Renal cortex interstitium (tissue), 15 donors: ENCODE results near the gene KCNB1. TPM values are rescaled to one million over a fixed set of nuclear protein-coding genes. Genes with fewer than 3 reads are reported as not detected.

Experiments
- DNase-seq, 11 donors: peaks; one replicate each; pipeline ENCODE4 v3.0.0-alpha.2; 2013; ENCODE audit warnings: low read depth in 9 of 11, low spot score in 4 of 11; ENCODE audit errors: extremely low read depth in 1 of 11
- long read RNA-seq, 16 experiments: transcript quantifications; one replicate each; lab custom pipeline, GENCODE V29; 2026
- polyA plus RNA-seq, 3 donors: library from polyadenylated mRNA; unstranded; fragments of 120-200 nt; gene quantifications; one replicate each; pipeline ENCODE4 v1.2.1, GENCODE V29; 2013; ENCODE audit not compliant: insufficient read length in 3 of 3

The KCNB1 gene
- polyA plus RNA-seq: 1 to 10 TPM in 1 of 3 donors, under 1 TPM in 2; 0.39 to 1.1 (median 0.74) TPM
- long read RNA-seq, donor 1: 0 reads
- long read RNA-seq, donor 2: 0 reads
- long read RNA-seq, donor 3: 0 reads
- long read RNA-seq, donor 4: 0 reads
- long read RNA-seq, donor 5: 0 reads
- long read RNA-seq, donor 6: 0 reads
- long read RNA-seq, donor 7: 0 reads
- long read RNA-seq, donor 8, full-length matches to known transcripts: 1 of 1 reads
- long read RNA-seq, donor 8, partial matches to known transcripts: 0 of 1 reads
- long read RNA-seq, donor 8, other reads (novel, unspliced or antisense): 0 of 1 reads
- long read RNA-seq, donor 9: 0 reads
- long read RNA-seq, donor 10: 0 reads
- long read RNA-seq, donor 11: 0 reads
- long read RNA-seq, donor 12: 0 reads
- long read RNA-seq, donor 13, full-length matches to known transcripts: 1 of 1 reads
- long read RNA-seq, donor 13, partial matches to known transcripts: 0 of 1 reads
- long read RNA-seq, donor 13, other reads (novel, unspliced or antisense): 0 of 1 reads
- long read RNA-seq, donor 14: 0 reads
- long read RNA-seq, donor 15: 0 reads
- long read RNA-seq, donor 16: 0 reads

- DNase-seq: peak in 10 of 11 donors; percentile 48 to 88 (median 78)
These were observed at the start of gene KCNB1 for GRCh38 chr20:49482621-49483017. Gene KCNB1 (minus strand): TSS chr20:49482668. CDS start chr20:49482480, 188 bp downstream.

DNA sequence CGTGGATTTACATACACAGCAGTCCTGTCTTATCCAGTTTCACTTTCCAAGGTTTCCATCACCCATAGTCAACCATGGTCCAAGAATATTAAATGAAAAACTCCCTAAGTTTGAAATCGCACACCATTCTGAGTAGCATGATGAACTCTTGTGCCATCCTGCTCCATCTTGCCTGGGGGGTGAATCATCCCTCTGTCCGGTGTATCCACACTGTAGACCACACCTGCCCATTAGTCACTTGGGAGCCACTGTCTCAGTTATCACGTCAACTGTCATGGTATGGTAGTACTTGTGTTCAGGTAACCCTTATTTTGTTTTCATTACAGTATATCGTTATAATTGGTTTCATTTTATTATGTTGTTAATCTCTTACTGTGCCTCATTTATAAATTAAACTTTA is 47.0 kb upstream of the KCNB1 start:
- no peak for DNase-seq

- DNase-seq: no peak
These were observed 44.1 kb upstream of the KCNB1 start for GRCh38 chr20:49526568-49526967.

DNA sequence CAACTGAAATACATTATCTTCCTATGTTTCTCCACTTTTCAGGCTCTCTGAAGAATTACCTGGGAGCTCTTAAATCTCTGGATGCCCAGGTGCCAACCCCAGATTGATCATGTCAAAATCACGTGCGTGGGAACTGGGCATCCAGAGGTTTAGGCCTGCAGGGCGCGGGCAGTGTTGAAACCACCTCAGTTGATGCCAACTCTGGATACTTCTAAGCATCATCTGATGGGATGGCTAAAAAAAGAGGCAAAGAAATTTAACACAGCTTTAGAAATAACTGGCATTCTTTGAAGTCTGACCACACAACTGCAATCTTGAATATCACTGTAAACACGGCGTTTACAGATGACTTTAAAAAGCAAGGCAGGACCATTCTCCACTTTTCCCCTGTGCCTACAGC is 43.6 kb upstream of the KCNB1 start:
- no peak for DNase-seq

DNA sequence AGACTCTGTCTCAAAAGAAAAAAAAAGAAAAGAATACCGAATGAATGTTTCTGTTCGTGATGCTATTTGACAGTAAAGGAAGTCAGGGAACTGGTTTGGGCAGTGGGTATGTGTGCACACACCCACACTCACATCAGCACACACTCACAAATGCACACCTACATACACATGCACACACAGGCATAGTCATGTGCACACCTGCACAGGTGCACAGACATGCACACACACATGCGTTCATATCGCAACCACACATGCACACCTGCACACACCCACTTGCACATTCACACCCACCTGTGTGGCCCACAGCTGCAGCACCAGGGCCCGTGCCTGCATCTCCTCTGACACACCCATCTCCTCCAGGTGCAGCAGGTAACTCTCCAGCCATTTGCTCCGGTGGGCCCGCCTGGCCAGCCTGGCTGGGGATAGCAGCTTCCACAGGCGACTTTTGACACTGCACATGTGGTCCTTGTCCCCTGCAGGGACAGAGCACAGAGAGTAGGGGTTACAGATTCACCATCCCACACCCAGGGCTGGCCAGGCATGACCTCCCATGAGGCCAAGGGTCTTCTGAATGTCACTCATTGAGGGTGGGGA is 41.4 kb upstream of the KCNB1 start:
- no peak for DNase-seq

GRCh38 chr20:49521356-49521755 is 38.9 kb upstream of the KCNB1 start:
- DNase-seq: no peak

GRCh38 chr20:49519777-49520359 is 37.4 kb upstream of the KCNB1 start:
- no peak for DNase-seq

DNA sequence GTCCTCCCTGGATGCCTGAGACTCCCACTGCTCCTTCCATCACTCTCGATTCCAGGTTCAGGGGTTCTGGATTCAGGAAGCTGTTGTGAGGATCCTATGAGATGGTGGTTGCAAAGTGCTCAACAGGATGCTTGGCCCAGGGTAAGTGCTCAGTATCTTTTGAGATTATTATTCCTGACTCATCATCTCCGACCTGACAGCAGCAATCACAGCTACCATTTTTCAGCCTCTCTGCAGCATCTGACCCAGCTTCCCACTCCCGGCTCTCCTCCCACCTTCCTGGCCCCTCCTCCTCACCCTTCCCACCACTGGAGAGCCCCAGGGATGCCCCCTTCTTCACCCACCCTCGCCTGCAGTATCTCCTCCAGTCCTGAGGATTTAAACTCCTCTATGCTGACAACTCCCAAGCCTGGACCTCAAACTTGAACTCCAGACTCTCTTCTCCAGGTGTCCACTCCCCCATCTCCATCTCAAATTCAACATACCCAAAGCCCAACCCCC is 36.8 kb upstream of the KCNB1 start:
- no peak for DNase-seq

GRCh38 chr20:49518576-49518975 is 36.1 kb upstream of the KCNB1 start:
- no peak for DNase-seq

DNA sequence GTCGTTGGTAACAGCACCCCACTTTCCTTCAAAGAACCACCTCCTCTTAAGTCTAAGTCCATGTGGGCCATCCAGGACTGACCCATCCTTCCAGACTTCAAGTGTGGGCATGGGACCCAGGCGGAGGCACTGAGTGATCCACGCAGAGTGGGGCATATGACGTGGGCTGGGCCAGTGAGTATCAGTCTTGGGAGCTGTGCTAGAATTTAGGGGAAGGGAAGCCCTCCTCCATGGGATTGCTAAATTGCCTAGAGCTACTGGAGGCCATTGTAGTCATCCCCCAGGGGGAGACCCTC is 35.3 kb upstream of the KCNB1 start:
- DNase-seq: no peak

DNA sequence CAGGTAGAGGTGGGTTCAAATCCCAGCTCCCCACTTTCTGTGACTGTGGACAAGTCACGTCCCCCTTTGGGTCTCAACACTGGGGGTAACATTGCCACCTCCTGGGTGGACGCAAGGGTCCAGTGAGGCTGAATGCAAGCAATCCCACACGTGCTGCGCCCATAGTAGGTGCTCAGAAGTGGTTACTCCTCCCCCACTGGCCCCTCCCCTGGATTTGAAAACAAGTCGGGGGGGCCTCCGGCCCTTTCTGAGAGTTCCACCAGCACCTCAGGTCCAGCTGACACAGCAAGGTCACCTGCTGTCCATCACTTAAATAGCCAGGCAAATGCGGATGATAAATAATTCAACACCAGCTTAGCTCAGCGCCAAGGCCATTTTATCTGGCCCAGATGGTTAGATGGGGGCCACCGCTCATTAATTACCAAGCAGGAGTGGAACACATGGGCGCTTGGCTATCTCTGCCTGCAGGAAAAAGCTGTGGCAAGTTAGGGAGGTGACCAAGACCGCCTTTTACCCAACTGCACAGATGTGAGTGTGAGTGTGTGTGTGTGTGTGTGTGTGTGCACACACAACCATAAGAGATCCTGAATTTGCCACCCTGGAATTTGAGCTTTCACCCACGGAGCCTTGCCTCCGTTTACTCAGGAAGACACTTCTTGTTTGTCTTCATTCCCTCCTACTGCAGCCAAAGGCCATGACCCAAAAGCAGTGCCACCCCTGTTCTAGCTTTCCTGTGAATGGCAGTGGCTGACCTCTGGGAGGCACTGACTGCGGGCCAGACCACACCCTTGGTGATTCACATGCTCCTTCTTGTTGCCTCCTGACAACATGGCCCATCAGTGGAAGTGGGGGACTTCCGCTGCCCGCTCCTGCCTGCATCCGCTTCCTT is 34.7 kb upstream of the KCNB1 start:
- DNase-seq: no peak

DNA sequence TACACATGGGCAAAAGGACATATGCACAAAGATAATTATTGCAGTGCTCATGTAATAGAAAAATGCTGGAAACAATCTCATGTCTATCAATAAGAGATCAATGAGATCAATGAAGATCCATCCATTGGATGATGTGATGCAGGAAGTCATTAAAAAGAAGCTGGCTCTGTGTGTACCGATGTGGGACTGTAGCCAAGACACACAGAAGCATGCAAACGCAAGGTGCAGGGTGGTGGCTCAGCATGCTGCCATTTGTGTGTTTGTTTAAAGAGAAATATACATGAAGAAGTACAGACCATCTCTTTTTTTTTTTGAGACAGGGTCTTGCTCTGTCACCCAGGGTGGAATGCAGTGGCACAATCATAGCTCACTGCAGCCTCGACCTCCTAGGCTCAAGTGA is 33.1 kb upstream of the KCNB1 start:
- no peak for DNase-seq

DNA sequence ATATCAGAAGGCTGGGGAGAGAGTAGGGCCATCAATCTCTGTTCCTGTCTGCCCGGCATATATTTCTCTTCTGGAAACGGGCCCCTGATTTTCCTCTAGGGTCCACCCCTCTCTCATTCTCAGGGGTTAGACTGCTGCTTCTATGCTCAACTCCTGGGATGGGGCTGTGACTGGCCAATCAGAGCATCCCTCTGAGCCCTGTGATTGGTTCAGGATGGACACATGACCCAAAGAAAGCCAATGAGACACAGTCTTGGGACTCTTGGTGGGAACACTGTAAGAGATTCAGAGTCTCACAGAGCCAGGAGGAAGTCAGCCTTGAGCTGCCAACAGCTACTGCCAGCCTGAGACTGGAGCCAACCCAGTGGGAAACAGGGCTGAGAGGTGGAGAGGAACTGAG is 31.0 kb upstream of the KCNB1 start:
- DNase-seq: no peak

DNA sequence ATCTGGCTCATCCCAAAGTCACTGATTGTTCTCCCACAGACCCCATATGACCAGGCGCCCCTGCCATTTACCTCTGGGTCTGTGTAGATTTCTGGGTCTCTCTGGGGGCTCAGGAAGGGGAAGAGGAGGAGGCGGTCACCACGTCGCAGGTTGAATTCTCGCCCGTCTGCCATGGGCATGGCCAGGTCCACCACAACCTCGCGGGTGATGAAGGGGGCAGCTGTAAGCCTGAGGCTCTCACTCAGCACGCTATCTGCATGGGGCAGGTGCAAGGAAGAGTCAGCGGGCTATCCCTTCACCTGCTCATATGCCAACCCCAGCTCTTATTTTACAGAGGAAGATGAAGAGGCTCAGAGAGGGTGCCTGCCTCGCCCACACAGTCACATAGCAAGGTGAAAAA is 30.5 kb upstream of the KCNB1 start:
- no peak for DNase-seq

DNA sequence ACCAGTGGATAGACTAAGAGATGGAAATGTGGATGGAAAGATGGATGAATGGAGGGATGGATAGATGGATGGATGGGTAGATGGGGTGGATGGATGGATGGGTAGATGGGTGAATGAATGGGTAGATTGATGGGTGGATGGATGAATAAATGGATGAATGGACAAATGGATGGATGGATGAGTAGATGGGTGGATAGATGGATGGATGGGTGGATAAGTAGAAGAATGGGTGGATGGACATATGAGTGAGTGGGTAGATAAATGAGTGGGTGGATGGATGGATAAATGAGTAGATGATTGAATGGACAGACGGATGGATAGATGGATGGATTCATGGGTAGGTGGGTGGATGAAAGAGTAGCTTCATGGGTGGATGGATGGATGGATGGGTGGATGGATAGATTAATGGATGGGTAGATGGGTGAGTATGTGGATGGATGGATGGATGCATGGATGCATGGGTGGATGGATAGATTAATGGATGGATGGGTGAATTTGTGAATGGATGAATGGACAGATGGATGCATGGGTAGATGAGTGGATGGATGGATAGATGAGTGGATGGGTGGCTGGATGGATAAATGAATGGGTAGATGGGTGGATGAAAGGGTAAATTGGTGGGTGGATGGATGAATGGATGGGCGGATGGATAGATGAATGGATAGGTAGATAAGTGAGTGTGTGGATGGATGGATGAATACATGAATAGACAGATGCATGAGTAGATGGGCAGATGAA is 29.5 kb upstream of the KCNB1 start:
- no peak for DNase-seq

DNA sequence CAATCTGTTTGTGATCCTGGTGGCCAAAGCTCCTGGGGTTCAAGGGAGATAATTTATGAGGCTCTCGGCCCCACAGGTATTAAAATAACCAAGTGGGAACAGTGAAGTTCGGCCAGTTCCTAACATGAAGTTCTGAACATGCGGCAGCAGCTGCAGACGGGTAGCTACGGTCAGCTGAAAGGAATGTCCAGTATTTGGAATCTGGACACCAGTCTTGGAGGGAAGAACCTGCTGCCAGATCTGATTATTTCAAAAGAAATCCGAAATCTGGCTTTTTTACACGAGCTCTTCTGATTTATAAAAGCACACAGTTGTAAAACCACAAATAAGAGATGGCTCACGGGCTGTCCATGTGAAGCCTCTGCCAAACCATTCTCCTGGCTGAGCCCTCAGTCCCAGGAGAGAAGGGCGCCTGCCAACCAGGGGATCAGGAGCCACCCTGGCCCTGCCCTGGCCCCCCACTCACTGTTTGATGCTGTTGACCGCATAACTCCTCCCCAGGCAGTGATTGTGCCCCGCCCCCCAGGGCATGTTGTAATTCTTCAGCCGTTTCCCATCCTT is 28.2 kb upstream of the KCNB1 start:
- peak in 2 of 11 donors; percentile 13 to 16 for DNase-seq

DNA sequence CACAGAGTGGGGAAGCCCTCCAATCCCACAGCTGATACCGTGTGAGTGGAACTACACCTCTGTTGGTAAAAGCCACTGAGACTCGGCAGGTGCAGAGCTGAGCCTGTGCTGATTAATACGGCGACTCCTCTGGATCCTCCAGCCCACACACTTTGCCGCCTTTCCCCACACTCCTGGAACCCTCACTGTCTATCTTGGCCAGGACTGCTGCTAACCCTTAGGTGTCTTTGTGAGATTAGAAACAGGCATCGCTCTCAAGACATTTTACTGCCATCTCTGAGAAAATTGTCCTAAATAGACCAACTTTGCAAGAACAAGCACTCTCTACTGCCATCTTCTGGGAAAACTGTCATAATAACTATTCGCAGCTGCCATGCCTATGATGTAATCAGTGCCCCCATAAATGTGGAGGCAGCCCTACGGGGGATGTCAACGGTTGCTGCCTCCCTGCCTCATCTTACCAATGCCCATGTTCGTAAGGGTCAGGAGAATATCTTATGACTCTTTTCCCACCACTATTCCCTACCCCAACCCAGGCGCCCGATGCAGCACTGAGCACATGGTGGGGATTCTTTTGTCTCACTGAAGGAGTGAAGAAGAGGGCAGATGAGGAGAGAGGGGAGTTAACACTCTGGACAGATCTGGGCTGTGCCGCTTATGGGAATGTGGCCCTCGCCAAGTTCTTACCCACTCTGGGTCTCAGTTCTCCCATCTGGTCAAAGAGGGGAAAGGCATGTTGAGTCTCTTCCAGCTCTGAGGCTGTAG is 26.1 kb upstream of the KCNB1 start:
- DNase-seq: peak in 5 of 11 donors; percentile 36 to 57 (median 43)
